Measurements from ENCODE around the gene AUTS2. TPM values are rescaled to one million over a fixed set of nuclear protein-coding genes. Genes with fewer than 3 reads are reported as not detected.

The AUTS2 gene
- polyA plus RNA-seq, 3 donors = 0.08 to 0.35 TPM; not detected in 1

- intact Hi-C loops (cut with micrococcal nuclease) = no loop called here
- DNase-seq = no peak
Measured at GRCh38 chr7:70143075-70144044, 545.1 kb downstream of the AUTS2 start.

GRCh38 chr7:70148997-70149396 lies 550.7 kb downstream of the AUTS2 start:
- no CpG with 5 or more reads among the region's 1 CpG for WGBS (ENCODE audit: insufficient coverage)
- Histone ChIP-seq H3K27me3 (ENCODE audit: control insufficient read depth in 2 of 2, insufficient read depth in 2 of 2, low read length in 2 of 2) (no peaks in the 10 kb centered on the region), H3K4me3 (replicated peaks in 1 of 3; ENCODE audit: low read depth in 2 of 3, low read length in 3 of 3) (no peak overlapping the region), H2AFZ (ENCODE audit: insufficient read depth, low read depth, low read length, poor library complexity, severe bottlenecking) (no peak overlapping the region), H3K9me3 (replicated peaks in 1 of 2; ENCODE audit: control insufficient read depth in 1 of 2, insufficient read depth in 1 of 2, low read length in 2 of 2) (peaks cover 0 to 4% of the 10 kb centered on the region in 2 donors), H4K20me1 (ENCODE audit: insufficient read depth, low read length) (no peaks in the 10 kb centered on the region), H3K4me1 (ENCODE audit: control insufficient read depth in 1 of 2, insufficient read depth in 2 of 2, low read length in 2 of 2) (no peaks in the 10 kb centered on the region), H3K9ac (ENCODE audit: insufficient read depth, low read length, poor library complexity, severe bottlenecking) (no peak overlapping the region), H3K36me3 (replicated peaks in 1 of 2; ENCODE audit: control insufficient read depth in 1 of 2, insufficient read depth in 2 of 2, low read length in 2 of 2) (no peaks in the 10 kb centered on the region), H3K4me2 (replicated peaks; ENCODE audit: extremely low read depth, low read length, poor library complexity, severe bottlenecking) (no peak overlapping the region), H3K27ac (ENCODE audit: low read depth in 1 of 2, low read length in 2 of 2) (no peak overlapping the region), H3K79me2 (ENCODE audit: insufficient read depth, low read length) (no peaks in the 10 kb centered on the region)
- DNase-seq = no peak
- Mint-ChIP-seq H3K4me1 (no peaks in the 10 kb centered on the region), H3K36me3 (no peaks in the 10 kb centered on the region), H3K9me3 (peaks cover 3 to 11% (median 6%) of the 10 kb centered on the region in 7 donors), H3K27me3 (ENCODE audit: low read depth in 3 of 3) (no peaks in the 10 kb centered on the region), H3K27ac (no peak overlapping the region), H3K4me3 (no peak overlapping the region)
- no peak for TF ChIP-seq CTCF (IDR thresholded peaks at IDR 0.05)
- intact Hi-C loops (cut with micrococcal nuclease) = no loop called here

More at GRCh38 chr7:70143075-70144044, 545.1 kb downstream of the AUTS2 start:
- TF ChIP-seq CTCF (IDR thresholded peaks at IDR 0.05) = no peak
- H3K9me3 ChIP-seq (replicated peaks in 1 of 2; ENCODE audit: control insufficient read depth in 1 of 2, insufficient read depth in 1 of 2, low read length in 2 of 2) = no peaks in the 10 kb centered on the region
- H3K36me3 ChIP-seq (replicated peaks in 1 of 2; ENCODE audit: control insufficient read depth in 1 of 2, insufficient read depth in 2 of 2, low read length in 2 of 2) = no peaks in the 10 kb centered on the region
- WGBS (ENCODE audit: insufficient coverage) = 100% methylated on average over 2 of the region's 5 CpGs
- no peaks in the 10 kb centered on the region for H3K36me3 Mint-ChIP-seq
- no peaks in the 10 kb centered on the region for H3K9me3 Mint-ChIP-seq
- no peak overlapping the region for H3K9ac ChIP-seq (ENCODE audit: insufficient read depth, low read length, poor library complexity, severe bottlenecking)
- H3K27me3 Mint-ChIP-seq (ENCODE audit: low read depth in 3 of 3) = no peaks in the 10 kb centered on the region
- no peak overlapping the region for H2AFZ ChIP-seq (ENCODE audit: insufficient read depth, low read depth, low read length, poor library complexity, severe bottlenecking)
- no peaks in the 10 kb centered on the region for H3K79me2 ChIP-seq (ENCODE audit: insufficient read depth, low read length)
- no peak overlapping the region for H3K4me2 ChIP-seq (replicated peaks; ENCODE audit: extremely low read depth, low read length, poor library complexity, severe bottlenecking)
- H3K4me1 ChIP-seq (ENCODE audit: control insufficient read depth in 1 of 2, insufficient read depth in 2 of 2, low read length in 2 of 2) = no peaks in the 10 kb centered on the region
- H3K27me3 ChIP-seq (ENCODE audit: control insufficient read depth in 2 of 2, insufficient read depth in 2 of 2, low read length in 2 of 2) = no peaks in the 10 kb centered on the region
- no peak overlapping the region for H3K4me3 ChIP-seq (replicated peaks in 1 of 3; ENCODE audit: low read depth in 2 of 3, low read length in 3 of 3)
- no peaks in the 10 kb centered on the region for H4K20me1 ChIP-seq (ENCODE audit: insufficient read depth, low read length)
- H3K4me1 Mint-ChIP-seq = no peaks in the 10 kb centered on the region
- H3K27ac ChIP-seq (ENCODE audit: low read depth in 1 of 2, low read length in 2 of 2) = no peak overlapping the region
- no peak overlapping the region for H3K4me3 Mint-ChIP-seq
- no peak overlapping the region for H3K27ac Mint-ChIP-seq

Measured in CD14-positive monocyte (primary cell).